ENCODE results near the gene DAGLB.

- TF ChIP-seq CTCF (IDR thresholded peaks at IDR 0.05; ENCODE audit: low read length) (no peak), EZH2 (optimal IDR thresholded peaks at IDR 0.05; ENCODE audit: low read depth, low read length) (no peak), EZH2phosphoT487 (IDR thresholded peaks at IDR 0.05; ENCODE audit: low read length) (no peak)
These were observed 27.9 kb upstream of the DAGLB start for GRCh38 chr7:6475433-6476186.
